Measurements from ENCODE around the gene MPZL3.

The MPZL3 gene

DNA sequence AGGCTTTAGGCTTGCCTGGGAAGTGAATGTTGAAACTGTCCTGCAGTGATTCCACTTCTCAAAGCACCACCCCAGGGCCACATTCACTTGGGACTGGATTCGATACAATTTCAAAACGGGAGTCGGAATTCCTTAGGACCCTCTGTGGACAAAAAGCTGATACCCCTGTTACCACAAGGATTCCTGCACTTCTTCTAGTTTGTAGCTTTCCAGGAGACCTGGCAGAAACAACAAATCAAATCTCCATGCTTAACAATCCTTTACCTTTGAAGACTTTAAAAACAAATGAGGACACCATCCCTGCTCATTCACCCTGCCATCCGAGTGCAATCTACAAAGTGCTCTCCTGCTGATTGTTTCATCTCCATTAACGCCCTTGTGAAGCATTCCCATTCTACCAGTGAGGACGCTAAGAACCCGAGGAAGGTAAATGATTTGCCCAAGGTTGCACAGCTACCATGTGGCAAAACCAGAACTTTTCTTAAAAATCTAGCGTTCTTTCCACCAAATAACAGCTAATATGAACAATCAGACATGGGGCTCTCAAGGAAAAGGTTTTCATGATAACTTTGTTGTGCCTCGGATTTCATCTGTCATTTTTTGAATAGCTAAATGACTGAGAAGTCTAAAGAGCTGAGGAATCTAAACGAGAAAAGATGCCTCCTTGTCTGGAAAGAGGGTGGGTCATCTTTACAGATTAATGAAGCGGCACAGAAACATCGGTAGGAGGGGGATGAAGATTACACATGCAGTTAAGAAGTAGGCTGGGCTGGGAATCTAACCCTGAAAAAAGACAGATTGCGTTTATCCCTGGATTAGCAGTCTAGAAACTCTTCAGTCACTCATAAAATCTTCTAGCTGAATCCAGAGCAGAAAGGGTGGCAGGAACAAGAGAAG, 12.7 kb upstream of the MPZL3 start:
- no peak for DNase-seq

DNA sequence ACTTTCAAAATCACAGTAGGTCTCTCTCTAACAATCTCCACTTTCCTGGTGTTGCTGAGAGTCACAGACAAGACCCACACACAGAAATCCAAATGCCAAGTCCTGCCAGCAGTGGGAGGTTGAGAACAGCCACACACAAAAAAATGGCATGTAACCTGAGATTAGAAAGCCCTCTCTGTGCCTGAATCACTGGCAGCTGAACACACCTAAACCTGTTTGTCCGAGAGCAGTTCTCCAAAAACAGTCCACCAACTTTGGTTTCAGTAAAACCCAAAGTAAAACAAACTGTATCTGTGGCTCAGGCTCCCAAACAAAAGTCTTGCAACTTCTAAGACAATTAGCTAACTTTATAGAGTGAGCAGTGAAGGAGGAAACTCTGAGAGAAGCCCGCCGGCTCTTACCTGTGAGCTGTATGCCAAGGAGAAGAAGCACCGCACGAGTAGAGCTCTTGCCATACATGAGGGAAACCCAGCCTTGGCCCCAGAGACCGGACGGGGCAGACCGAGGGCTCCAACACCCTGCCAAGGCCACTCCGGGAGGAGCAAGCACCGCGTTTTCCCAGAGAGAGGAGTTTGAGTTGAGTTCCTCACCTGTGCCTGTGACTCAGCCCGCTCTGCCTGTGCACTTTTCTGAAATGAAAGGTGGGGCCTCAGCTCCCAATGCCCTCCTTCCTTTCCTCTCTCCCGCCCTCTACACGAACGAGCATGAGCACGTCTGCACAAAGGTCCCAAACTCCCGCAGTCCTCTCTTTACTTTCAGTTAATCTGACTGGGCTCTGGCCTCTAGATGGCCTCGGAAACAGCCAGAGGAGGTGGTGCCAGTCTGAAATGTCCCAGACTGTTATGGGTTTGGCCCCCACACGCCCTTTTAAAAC, 11.8 kb upstream of the MPZL3 start, which contains the start of gene MPZL2:
MPZL2 (minus strand) TSS at position 603 of the 874 bp plus-strand sequence; CDS start at position 459, 144 bp downstream.
- no peak for DNase-seq

GRCh38 chr11:118263112-118263511, 10.9 kb upstream of the MPZL3 start:
- no peak for DNase-seq

DNA sequence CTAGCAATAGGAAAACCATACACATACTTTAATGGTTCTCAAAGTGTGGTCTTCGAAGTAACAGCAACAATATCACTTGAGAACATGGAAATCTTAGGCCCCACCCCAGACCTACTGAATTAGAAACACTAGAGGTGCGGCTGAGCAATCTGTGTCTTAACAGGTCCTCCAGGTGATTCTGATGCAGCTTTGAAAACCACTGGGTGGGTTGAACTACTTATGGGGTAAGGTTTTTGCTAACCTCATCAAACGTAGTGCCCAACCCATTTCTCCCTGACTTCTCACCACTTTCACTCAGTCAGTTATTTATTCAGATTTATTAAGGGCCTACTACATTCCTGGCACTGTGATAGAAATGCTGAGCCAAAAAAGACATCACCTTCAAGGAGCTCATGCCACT, 8.2 kb upstream of the MPZL3 start:
- no peak for DNase-seq

- no peak for DNase-seq
Observed at GRCh38 chr11:118259138-118259537, 7.0 kb upstream of the MPZL3 start.

- no peak for DNase-seq
Observed at GRCh38 chr11:118258410-118258809, 6.2 kb upstream of the MPZL3 start.

GRCh38 chr11:118252688-118253087, 523 bp upstream of the MPZL3 start:
- no peak for DNase-seq

DNA sequence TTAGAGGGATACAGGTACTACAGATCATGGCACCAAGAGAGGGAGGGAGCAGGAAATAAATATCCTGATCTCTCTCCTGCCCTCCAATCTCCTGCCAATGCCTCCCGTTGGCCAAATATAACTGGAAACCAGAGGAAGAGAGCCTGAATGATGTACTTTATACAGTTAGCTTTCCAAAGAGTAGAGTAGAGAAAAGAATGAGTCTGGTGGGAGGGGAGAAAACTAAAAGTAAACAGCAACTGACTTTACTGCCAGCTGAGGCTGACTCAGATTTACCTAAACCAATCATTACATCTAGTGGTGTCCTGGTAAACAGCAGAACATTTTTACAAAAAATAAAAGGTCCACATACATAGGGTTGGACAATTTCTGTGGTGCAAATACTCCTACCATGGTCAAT, 5.1 kb downstream of the MPZL3 start:
- no peak for DNase-seq

DNA sequence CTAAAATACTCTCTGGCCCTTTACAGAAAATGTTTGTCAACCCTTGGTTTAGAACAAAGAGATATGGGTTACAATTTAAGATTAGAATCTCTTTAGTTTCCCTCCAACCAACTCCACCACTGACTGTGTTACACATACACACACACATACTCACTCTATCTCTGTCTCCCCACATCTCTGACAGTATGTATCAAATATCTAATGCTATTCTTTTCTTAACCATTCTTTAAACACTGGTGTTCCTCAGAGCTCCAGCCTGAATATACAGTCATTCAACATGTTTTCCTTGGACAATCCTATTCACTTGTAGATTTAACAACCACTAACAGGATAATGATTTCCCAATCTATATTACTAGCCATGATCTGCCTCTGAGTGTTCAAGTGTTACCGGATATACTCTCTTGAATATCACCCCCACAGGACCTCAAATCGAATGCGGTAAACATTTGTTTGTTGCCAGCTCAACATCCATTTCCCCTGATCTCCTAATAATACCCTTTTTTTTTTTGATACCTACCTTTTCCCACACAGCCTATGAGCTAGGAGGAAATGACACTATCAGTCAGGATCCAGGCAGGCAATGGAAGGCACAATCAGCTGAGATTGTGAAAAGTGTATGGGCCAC, 6.1 kb downstream of the MPZL3 start:
- no peak for DNase-seq

- no peak for DNase-seq
Observed at GRCh38 chr11:118243993-118244762, 8.0 kb downstream of the MPZL3 start.

GRCh38 chr11:118243161-118243560, 9.0 kb downstream of the MPZL3 start:
- DNase-seq = no peak

- DNase-seq = peak in 1 of 51 donors; percentile 34
Observed at GRCh38 chr11:118241764-118242098, 10.4 kb downstream of the MPZL3 start.

- peak in 1 of 51 donors; percentile 50 for DNase-seq
Observed at GRCh38 chr11:118240999-118241763, 11.0 kb downstream of the MPZL3 start.

GRCh38 chr11:118239509-118240205, 12.5 kb downstream of the MPZL3 start:
- DNase-seq = no peak

DNA sequence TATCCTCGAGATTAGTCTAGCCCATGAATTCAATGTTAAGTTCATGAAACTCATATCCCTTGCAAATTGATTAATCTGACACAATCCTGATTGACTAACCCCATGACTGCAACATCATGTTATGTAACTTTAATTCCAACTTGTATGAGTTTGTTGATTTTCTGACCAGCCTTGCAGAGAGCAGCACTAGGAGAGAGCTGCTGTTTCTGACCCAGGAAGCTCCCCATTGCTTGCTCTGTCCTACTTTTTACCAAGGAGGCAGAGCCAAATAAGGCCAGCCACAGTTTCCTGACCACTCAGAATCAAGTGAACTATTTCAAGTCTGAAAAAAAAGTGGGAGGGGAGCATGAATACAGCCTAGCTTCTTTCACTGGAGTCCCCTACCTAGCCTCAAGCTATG, 13.2 kb downstream of the MPZL3 start:
- DNase-seq = no peak

DNA sequence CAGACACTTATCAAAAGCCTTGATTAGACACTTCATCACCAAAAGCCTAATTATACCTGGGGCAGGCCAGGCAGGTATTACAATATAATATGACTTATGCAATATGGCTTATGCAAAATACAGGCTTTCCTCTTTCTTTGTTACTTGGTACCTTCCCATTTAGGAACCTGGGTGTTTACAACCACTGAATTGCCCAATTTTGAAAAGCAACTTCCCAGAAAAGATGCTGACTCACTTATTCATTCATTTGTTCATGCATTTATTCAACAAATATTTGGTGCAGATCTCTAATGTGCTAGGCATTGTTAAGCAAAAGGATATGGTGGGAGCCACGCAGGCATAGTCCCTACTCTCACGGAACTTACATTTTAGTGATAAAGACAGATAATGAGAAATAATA, 13.7 kb downstream of the MPZL3 start:
- no peak for DNase-seq

DNA sequence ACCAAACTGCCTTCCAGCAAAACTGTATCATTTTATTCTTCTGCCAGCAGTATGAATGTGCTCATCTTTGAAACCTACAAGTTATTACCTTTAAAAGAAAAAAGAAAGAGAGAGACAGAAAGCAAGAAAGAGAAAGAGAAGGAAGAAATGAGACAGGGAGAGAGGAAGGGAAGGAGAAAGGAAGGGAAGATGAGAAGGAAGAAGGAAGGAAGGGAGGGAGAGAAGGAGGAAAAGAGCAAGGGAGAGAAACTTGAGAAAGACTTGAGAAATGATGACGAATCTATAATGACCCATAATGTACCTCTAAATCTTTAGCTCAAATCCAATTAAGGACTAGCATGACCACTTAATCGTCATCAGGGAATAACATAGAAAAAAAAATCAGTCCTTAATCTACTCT, 16.0 kb downstream of the MPZL3 start:
- DNase-seq = no peak

DNA sequence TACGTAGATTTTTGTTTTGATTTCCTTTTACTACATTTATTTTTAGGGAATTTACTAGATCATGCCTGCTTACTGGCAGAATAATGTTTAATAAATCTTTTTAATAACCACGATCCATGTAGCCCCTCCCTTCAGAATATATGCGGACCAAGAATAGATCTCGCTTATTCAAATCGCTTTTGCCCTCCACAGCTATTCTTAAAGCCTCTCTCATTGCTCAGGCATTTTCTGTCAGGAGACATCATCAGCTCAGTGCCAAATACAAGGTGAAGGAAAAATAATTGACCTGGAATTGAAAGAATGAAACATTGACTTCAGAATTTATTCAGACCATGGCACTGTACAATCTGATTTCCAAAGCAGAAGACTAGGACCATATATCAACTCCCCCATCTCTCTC, 17.3 kb downstream of the MPZL3 start:
- DNase-seq = no peak

GRCh38 chr11:118233850-118234249, 18.3 kb downstream of the MPZL3 start:
- no peak for DNase-seq

DNA sequence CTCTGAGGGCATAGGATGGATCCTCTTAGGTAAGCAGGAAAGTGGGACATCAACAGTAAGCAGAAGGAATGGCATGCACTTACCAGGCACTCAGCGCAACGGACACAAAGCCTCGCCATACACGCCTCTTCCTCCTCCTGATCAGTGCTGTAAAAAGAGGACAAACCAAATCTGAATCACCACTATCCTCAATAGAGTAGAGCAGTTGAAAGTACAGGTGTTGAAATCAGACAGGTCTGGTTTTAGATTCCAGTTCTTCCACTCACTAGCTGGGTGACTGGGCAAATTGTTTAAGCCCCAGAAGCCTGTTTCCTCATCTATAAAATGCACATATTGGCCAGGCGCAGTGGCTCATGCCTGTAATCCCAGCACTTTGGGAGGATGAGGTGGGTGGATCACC, 18.8 kb downstream of the MPZL3 start:
- no peak for DNase-seq

All from hypothalamus (tissue), 51 donors.